ENCODE results near the gene POU4F3.

The POU4F3 gene

DNA sequence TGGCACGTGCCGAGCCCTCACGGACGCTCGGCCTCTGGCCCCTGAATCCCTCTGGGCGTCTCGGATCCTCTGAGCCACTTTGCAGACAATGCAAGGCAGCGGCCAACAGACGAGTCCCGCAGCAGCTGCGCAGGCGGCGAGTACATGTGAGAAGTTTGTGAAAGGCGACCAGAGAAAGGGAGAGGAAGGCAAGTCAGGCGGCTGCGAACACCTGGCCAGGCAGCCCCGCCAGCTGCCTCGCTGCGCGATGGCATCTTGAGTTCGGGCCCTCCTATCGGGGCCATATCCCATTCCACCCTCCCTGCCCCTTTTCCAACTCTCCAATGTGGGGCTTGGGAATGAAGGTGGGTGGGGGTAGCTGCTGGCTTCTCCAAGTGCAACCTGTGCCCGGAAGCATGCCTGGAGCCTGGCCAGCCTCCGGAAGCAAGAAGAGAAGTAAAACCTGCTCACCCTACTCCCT is 4.5 kb upstream of the POU4F3 start:
- no peaks in the 10 kb centered on the region for H3K79me2 ChIP-seq (ENCODE audit: control insufficient read depth, insufficient read depth, low read length)
- no peaks in the 10 kb centered on the region for H3K79me1 ChIP-seq (ENCODE audit: low read length)
- DNase-seq: peak; percentile 41
- H4K5ac ChIP-seq (ENCODE audit: low read length): no peak overlapping the region
- H2AK5ac ChIP-seq (ENCODE audit: low read length): no peak overlapping the region
- H3K4me1 ChIP-seq (ENCODE audit: control insufficient read depth, low read depth, low read length): peaks cover 9% of the 10 kb centered on the region
- H3K27ac ChIP-seq (ENCODE audit: low read depth, low read length): no peak overlapping the region
- no peak overlapping the region for H3K18ac ChIP-seq (ENCODE audit: low read length)
- H3K56ac ChIP-seq (ENCODE audit: low read length): no peak overlapping the region
- no peak overlapping the region for H3K23ac ChIP-seq (ENCODE audit: low read length)
- no peak overlapping the region for H2BK5ac ChIP-seq (ENCODE audit: low read length)
- no peak overlapping the region for H4K8ac ChIP-seq (ENCODE audit: low read depth, low read length)
- no peak overlapping the region for H3K9ac ChIP-seq (ENCODE audit: low read length)
- H3K4ac ChIP-seq (ENCODE audit: low read depth, low read length): no peak overlapping the region
- H3K4me3 ChIP-seq (ENCODE audit: low read length): no peak overlapping the region
- no peak overlapping the region for H3K4me2 ChIP-seq (ENCODE audit: low read length)
- no peaks in the 10 kb centered on the region for H3K36me3 ChIP-seq (ENCODE audit: control insufficient read depth, insufficient read depth, low read length)
- no CpG with 5 or more reads among the region's 24 CpGs for WGBS (ENCODE audit: extremely low coverage, insufficient coverage, low lambda C conversion rate)
- no peak overlapping the region for H2BK120ac ChIP-seq (ENCODE audit: low read depth, low read length)
- peaks cover 65% of the 10 kb centered on the region for H3K27me3 ChIP-seq (ENCODE audit: insufficient read depth, low read length, poor library complexity)
- H2BK15ac ChIP-seq (replicated peaks; ENCODE audit: low read depth): no peak overlapping the region

DNA sequence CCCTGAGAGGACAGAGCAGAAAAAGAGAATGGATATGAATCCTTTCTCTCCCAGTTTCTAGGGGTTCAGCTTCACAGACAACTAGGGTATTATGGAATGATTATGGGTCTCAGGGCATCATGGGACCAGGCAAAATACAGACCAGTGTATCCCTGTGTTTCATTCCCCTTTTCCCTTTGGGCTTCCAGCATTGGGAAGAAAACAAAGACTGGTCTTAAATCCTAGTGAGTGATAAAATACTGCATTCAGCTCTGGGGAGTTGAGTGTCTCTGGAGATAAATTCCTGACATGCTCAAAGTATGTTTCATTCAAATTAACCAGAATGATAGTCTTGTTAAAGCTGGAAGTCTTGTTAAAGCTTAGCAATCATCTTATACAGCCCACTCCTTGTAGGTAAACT is 2.4 kb upstream of the POU4F3 start:
- H2AK5ac ChIP-seq (ENCODE audit: low read length): no peak overlapping the region
- H2BK5ac ChIP-seq (ENCODE audit: low read length): no peak overlapping the region
- no peak overlapping the region for H3K4me2 ChIP-seq (ENCODE audit: low read length)
- no peak for DNase-seq
- no peaks in the 10 kb centered on the region for H3K36me3 ChIP-seq (ENCODE audit: control insufficient read depth, insufficient read depth, low read length)
- H3K79me1 ChIP-seq (ENCODE audit: low read length): no peaks in the 10 kb centered on the region
- H3K27ac ChIP-seq (ENCODE audit: low read depth, low read length): no peak overlapping the region
- peaks cover 4% of the 10 kb centered on the region for H3K4me1 ChIP-seq (ENCODE audit: control insufficient read depth, low read depth, low read length)
- H3K23ac ChIP-seq (ENCODE audit: low read length): no peak overlapping the region
- H3K27me3 ChIP-seq (ENCODE audit: insufficient read depth, low read length, poor library complexity): peaks cover 86% of the 10 kb centered on the region
- no peak overlapping the region for H3K4ac ChIP-seq (ENCODE audit: low read depth, low read length)
- no peak overlapping the region for H3K56ac ChIP-seq (ENCODE audit: low read length)
- H2BK120ac ChIP-seq (ENCODE audit: low read depth, low read length): no peak overlapping the region
- H3K9ac ChIP-seq (ENCODE audit: low read length): no peak overlapping the region
- H4K8ac ChIP-seq (ENCODE audit: low read depth, low read length): no peak overlapping the region
- no peak overlapping the region for H3K18ac ChIP-seq (ENCODE audit: low read length)
- no peaks in the 10 kb centered on the region for H3K79me2 ChIP-seq (ENCODE audit: control insufficient read depth, insufficient read depth, low read length)
- H2BK15ac ChIP-seq (replicated peaks; ENCODE audit: low read depth): no peak overlapping the region
- H4K5ac ChIP-seq (ENCODE audit: low read length): no peak overlapping the region
- no peak overlapping the region for H3K4me3 ChIP-seq (ENCODE audit: low read length)

DNA sequence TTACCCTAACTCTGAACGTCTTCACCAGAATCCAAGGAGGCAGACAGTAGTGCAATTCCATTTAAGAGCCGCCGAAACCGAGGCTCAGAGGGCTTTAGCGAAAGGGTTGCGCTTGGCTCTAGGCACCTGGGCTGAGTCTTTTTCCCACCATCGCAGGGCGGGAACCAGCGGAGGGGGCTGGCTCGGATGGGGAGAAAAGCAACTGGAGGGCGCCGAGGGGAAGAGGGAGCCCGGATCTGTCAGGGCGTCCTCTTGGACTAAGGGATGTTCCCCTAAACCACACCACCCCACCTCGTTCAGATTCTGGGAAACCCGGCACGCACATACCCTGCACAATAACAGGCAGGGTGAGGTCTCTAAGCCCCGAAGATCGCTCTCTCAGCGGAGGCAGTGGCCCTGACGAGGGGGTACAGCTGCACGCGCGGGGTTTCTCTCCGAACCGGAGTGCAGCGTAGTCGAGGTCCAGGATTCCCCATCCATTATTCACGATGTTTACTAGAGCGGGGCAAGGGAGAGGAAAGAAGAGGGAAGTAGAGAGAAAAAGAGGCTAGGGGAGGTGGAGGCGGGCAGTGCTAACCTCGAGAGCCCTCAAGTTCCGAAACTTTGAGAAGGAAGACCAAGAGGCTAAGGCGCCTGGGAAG is 1.3 kb upstream of the POU4F3 start:
- Histone ChIP-seq H4K5ac (ENCODE audit: low read length) (no peak overlapping the region), H3K18ac (ENCODE audit: low read length) (no peak overlapping the region), H3K27me3 (ENCODE audit: insufficient read depth, low read length, poor library complexity) (peaks cover 94% of the 10 kb centered on the region), H3K79me2 (ENCODE audit: control insufficient read depth, insufficient read depth, low read length) (no peaks in the 10 kb centered on the region), H3K4me1 (ENCODE audit: control insufficient read depth, low read depth, low read length) (peaks cover 3% of the 10 kb centered on the region), H3K27ac (ENCODE audit: low read depth, low read length) (no peak overlapping the region), H4K8ac (ENCODE audit: low read depth, low read length) (no peak overlapping the region), H3K56ac (ENCODE audit: low read length) (no peak overlapping the region), H3K9ac (ENCODE audit: low read length) (no peak overlapping the region), H3K36me3 (ENCODE audit: control insufficient read depth, insufficient read depth, low read length) (no peaks in the 10 kb centered on the region), H2BK15ac (replicated peaks; ENCODE audit: low read depth) (no peak overlapping the region), H2BK5ac (ENCODE audit: low read length) (no peak overlapping the region), H3K79me1 (ENCODE audit: low read length) (no peaks in the 10 kb centered on the region), H2AK5ac (ENCODE audit: low read length) (no peak overlapping the region), H3K4ac (ENCODE audit: low read depth, low read length) (no peak overlapping the region), H2BK120ac (ENCODE audit: low read depth, low read length) (no peak overlapping the region), H3K4me3 (ENCODE audit: low read length) (no peak overlapping the region), H3K4me2 (ENCODE audit: low read length) (no peak overlapping the region), H3K23ac (ENCODE audit: low read length) (no peak overlapping the region)
- WGBS (ENCODE audit: extremely low coverage, insufficient coverage, low lambda C conversion rate): no CpG with 5 or more reads among the region's 34 CpGs
- peak; percentile 14 for DNase-seq

DNA sequence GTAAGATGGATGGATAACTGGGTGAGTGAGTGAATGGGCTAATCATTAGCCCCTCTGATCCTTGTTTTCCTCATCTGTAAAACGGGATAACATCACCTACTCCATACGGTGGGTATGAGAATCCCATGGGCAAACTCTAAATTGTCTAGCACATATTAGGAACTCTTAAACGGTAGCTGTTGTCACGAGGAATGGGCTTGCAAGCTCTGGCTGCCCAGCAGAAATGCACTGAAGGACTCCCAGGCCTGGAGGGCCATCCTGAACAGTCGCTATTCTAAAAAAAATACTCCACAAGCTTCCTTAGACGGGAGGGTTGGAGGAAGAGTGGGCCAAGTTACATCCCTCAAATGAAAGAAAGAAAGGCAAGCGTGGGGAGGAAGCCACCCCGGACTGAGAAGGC is 711 bp upstream of the POU4F3 start:
- Histone ChIP-seq H3K56ac (ENCODE audit: low read length) (no peak overlapping the region), H3K79me2 (ENCODE audit: control insufficient read depth, insufficient read depth, low read length) (no peaks in the 10 kb centered on the region), H3K23ac (ENCODE audit: low read length) (no peak overlapping the region), H4K5ac (ENCODE audit: low read length) (no peak overlapping the region), H2BK15ac (replicated peaks; ENCODE audit: low read depth) (no peak overlapping the region), H3K18ac (ENCODE audit: low read length) (no peak overlapping the region), H3K4me1 (ENCODE audit: control insufficient read depth, low read depth, low read length) (peaks cover 3% of the 10 kb centered on the region), H4K8ac (ENCODE audit: low read depth, low read length) (no peak overlapping the region), H2BK5ac (ENCODE audit: low read length) (no peak overlapping the region), H2BK120ac (ENCODE audit: low read depth, low read length) (no peak overlapping the region), H2AK5ac (ENCODE audit: low read length) (no peak overlapping the region), H3K4ac (ENCODE audit: low read depth, low read length) (no peak overlapping the region), H3K4me3 (ENCODE audit: low read length) (no peak overlapping the region), H3K79me1 (ENCODE audit: low read length) (no peaks in the 10 kb centered on the region), H3K36me3 (ENCODE audit: control insufficient read depth, insufficient read depth, low read length) (no peaks in the 10 kb centered on the region), H3K27ac (ENCODE audit: low read depth, low read length) (no peak overlapping the region), H3K9ac (ENCODE audit: low read length) (no peak overlapping the region), H3K4me2 (ENCODE audit: low read length) (peak overlapping the region; percentile 30), H3K27me3 (ENCODE audit: insufficient read depth, low read length, poor library complexity) (peaks cover 94% of the 10 kb centered on the region)
- no CpG with 5 or more reads among the region's 8 CpGs for WGBS (ENCODE audit: extremely low coverage, insufficient coverage, low lambda C conversion rate)
- no peak for DNase-seq

DNA sequence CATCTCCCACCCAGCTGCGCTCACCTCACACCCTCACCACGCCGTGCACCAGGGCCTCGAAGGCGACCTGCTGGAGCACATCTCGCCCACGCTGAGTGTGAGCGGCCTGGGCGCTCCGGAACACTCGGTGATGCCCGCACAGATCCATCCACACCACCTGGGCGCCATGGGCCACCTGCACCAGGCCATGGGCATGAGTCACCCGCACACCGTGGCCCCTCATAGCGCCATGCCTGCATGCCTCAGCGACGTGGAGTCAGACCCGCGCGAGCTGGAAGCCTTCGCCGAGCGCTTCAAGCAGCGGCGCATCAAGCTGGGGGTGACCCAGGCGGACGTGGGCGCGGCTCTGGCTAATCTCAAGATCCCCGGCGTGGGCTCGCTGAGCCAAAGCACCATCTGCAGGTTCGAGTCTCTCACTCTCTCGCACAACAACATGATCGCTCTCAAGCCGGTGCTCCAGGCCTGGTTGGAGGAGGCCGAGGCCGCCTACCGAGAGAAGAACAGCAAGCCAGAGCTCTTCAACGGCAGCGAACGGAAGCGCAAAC is 1.1 kb downstream of the POU4F3 start:
- no peak overlapping the region for H2BK5ac ChIP-seq (ENCODE audit: low read length)
- H3K36me3 ChIP-seq (ENCODE audit: control insufficient read depth, insufficient read depth, low read length): no peaks in the 10 kb centered on the region
- no CpG with 5 or more reads among the region's 44 CpGs for WGBS (ENCODE audit: extremely low coverage, insufficient coverage, low lambda C conversion rate)
- H2BK120ac ChIP-seq (ENCODE audit: low read depth, low read length): no peak overlapping the region
- no peak overlapping the region for H2AK5ac ChIP-seq (ENCODE audit: low read length)
- no peak overlapping the region for H3K4me3 ChIP-seq (ENCODE audit: low read length)
- no peak overlapping the region for H2BK15ac ChIP-seq (replicated peaks; ENCODE audit: low read depth)
- no peak overlapping the region for H3K4ac ChIP-seq (ENCODE audit: low read depth, low read length)
- H3K56ac ChIP-seq (ENCODE audit: low read length): no peak overlapping the region
- H3K23ac ChIP-seq (ENCODE audit: low read length): peak overlapping the region; percentile 81
- H4K5ac ChIP-seq (ENCODE audit: low read length): no peak overlapping the region
- peak; percentile 22 for DNase-seq
- H4K8ac ChIP-seq (ENCODE audit: low read depth, low read length): no peak overlapping the region
- no peak overlapping the region for H3K18ac ChIP-seq (ENCODE audit: low read length)
- no peak overlapping the region for H3K27ac ChIP-seq (ENCODE audit: low read depth, low read length)
- H3K79me2 ChIP-seq (ENCODE audit: control insufficient read depth, insufficient read depth, low read length): no peaks in the 10 kb centered on the region
- H3K79me1 ChIP-seq (ENCODE audit: low read length): no peaks in the 10 kb centered on the region
- peaks cover 4% of the 10 kb centered on the region for H3K4me1 ChIP-seq (ENCODE audit: control insufficient read depth, low read depth, low read length)
- peaks cover 93% of the 10 kb centered on the region for H3K27me3 ChIP-seq (ENCODE audit: insufficient read depth, low read length, poor library complexity)
- H3K4me2 ChIP-seq (ENCODE audit: low read length): no peak overlapping the region
- no peak overlapping the region for H3K9ac ChIP-seq (ENCODE audit: low read length)

Measured in mesendoderm (in vitro differentiated cells).